Activated CD4-positive, alpha-beta T cell treated with anti-CD3 and anti-CD28 coated beads, Interleukin-2, amount 10 ng/mL, durations not matched to agents 7 days and 5 days (primary cell): ENCODE data around the gene MAST2. TPM values are rescaled to one million over a fixed set of nuclear protein-coding genes. Genes with fewer than 3 reads are reported as not detected.

ENCODE experiments used
- CTCF ChIA-PET: fragments of 350-600 bp; sonication (Branson Sonifier 250); formaldehyde crosslinking; loops from one replicate; lab custom pipeline; 2021; ENCODE audit warnings: antibody characterized with exemption; lab: Charles Lee
- POLR2A ChIA-PET: fragments of 350-600 bp; sonication (Branson Sonifier 250); formaldehyde crosslinking; loops from one replicate; lab custom pipeline; 2021; ENCODE audit warnings: antibody characterized with exemption; lab: Charles Lee
- DNase-seq: peaks from one replicate; pipeline ENCODE4 v3.0.0-alpha.2; 2020
- H3K27ac Mint-ChIP-seq: one replicate; pipeline ENCODE4 v1.8.0; 2021; ENCODE audit warnings: mild to moderate bottlenecking, moderate library complexity, mixed read lengths
- H3K27me3 Mint-ChIP-seq: one replicate; pipeline ENCODE4 v1.8.0; 2021; ENCODE audit warnings: mixed read lengths
- H3K36me3 Mint-ChIP-seq: one replicate; pipeline ENCODE4 v1.8.0; 2021; ENCODE audit warnings: low read depth, mixed read lengths
- H3K4me1 Mint-ChIP-seq: one replicate; pipeline ENCODE4 v1.8.0; 2021; ENCODE audit warnings: mixed read lengths
- H3K4me3 Mint-ChIP-seq: one replicate; pipeline ENCODE4 v1.8.0; 2021; ENCODE audit warnings: mild to moderate bottlenecking, moderate library complexity, mixed read lengths
- H3K9me3 Mint-ChIP-seq: one replicate; pipeline ENCODE4 v1.8.0; 2021; ENCODE audit warnings: mixed read lengths
- total RNA-seq, 2 experiments: library from RNA; stranded (reverse); gene quantifications; one replicate each; pipeline ENCODE4 v1.2.3, GENCODE V29; 2021

Gene MAST2
- total RNA-seq, 2 experiments from 2014 or later, result 25.2 to 26.3 TPM

DNA sequence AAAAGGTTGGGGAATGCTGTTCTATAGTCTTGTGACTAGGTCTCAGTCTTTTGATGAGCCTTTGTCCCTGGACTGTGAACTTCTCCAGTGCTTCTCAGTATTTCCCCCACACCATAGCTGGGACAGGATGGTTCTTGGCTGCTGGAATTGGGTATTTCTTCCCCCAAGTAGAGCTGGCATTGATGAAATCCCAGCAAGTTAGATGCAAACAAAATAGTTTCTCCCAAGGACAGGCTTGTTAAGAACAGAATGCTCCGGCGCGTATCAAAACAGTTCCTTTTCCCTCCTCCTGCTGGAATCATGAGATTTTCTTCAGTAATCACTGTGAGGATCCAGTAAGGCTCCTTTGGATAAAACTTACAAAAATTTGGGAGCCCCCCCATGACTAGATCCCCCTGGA lies 166.5 kb downstream of the MAST2 start:
- no peaks in the 10 kb centered on the region for H3K9me3 Mint-ChIP-seq
- H3K4me3 Mint-ChIP-seq, result no peak overlapping the region
- no peaks in the 10 kb centered on the region for H3K36me3 Mint-ChIP-seq
- POLR2A ChIA-PET, result no interaction called here
- DNase-seq, result no peak
- CTCF ChIA-PET, result interaction anchor here (0.8 kb wide), 1 partner anchor 10 kb away, joined by 3 read pairs; no protein-coding TSS in a partner anchor
- no peaks in the 10 kb centered on the region for H3K4me1 Mint-ChIP-seq
- no peaks in the 10 kb centered on the region for H3K27me3 Mint-ChIP-seq
- H3K27ac Mint-ChIP-seq, result no peak overlapping the region

DNA sequence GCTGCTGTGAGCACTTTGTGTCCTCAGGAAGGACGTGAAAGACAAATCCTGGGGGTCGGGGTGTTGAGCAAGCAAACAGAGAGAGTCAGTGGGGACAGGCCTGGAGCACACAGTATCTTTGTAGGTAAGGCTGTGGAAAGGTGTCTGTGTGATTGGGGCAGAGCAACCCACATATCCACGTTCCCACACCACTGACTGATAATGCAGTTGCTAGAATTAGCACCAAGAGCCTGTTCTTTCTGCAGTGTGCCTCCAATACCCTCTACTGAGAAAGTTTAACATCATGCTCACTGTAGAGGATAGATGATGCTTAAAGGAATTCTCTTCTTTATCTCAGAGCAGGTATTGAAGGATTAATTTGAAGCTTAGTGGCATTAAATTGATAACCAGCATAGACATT lies 167.9 kb downstream of the MAST2 start:
- Mint-ChIP-seq H3K27me3 (no peaks in the 10 kb centered on the region), H3K9me3 (no peaks in the 10 kb centered on the region), H3K4me3 (no peak overlapping the region), H3K4me1 (no peaks in the 10 kb centered on the region), H3K27ac (no peak overlapping the region), H3K36me3 (no peaks in the 10 kb centered on the region)
- ChIA-PET CTCF (no interaction called here), POLR2A (no interaction called here)
- no peak for DNase-seq

DNA sequence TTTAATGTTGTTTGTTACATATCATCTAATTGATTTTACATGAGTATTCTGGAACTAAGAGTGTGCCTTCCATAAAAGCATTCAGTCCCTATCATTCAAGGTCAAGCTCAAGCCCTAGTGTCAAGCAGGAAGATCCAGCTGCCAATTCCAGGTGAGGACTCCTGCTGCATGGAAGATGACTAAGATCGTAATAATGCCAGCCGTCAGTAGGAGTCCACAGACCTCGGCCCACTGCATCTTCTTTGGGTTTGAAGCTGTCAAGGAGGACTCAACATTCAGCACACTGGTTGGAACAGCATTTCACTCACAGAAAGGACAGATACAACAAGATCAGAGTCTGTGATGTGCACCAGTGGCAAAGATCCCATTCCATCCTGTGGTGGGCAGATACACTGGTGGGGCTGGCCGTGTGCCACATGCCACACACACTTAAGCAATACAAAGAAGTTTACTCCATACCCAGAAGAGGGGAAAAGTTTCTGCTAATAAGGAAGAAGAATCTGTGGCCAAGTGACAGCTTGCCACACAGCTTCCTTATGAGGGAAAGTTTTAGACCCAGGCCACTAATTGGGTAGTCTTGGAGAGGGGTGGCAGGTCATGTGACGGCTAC lies 168.6 kb downstream of the MAST2 start:
- Mint-ChIP-seq H3K36me3 (no peaks in the 10 kb centered on the region), H3K27me3 (no peaks in the 10 kb centered on the region), H3K27ac (no peak overlapping the region), H3K4me1 (no peaks in the 10 kb centered on the region), H3K4me3 (no peak overlapping the region), H3K9me3 (no peaks in the 10 kb centered on the region)
- no peak for DNase-seq
- CTCF ChIA-PET, result no interaction called here
- POLR2A ChIA-PET, result no interaction called here

DNA sequence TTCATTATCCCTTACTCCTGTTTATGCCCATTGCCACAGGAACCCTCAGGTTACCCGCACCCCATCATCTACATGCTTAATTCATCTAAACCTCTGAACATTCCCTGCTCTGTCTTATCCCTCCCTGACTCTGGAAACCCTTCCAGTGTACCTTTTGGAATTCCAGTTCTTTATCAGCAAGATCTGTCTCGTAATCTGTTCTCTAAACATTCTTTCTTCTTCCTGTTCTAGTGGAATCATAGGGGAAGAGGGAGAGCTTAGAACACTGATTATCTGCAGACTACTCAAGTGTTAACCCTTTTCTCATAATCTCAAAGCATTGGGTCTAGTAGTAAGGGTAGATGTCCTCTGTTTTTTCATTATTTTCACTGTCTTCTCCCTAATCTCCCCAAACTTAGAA lies 169.2 kb downstream of the MAST2 start:
- H3K27ac Mint-ChIP-seq, result no peak overlapping the region
- CTCF ChIA-PET, result no interaction called here
- H3K36me3 Mint-ChIP-seq, result no peaks in the 10 kb centered on the region
- H3K4me3 Mint-ChIP-seq, result no peak overlapping the region
- DNase-seq, result no peak
- POLR2A ChIA-PET, result no interaction called here
- no peaks in the 10 kb centered on the region for H3K4me1 Mint-ChIP-seq
- H3K9me3 Mint-ChIP-seq, result no peaks in the 10 kb centered on the region
- no peaks in the 10 kb centered on the region for H3K27me3 Mint-ChIP-seq

DNA sequence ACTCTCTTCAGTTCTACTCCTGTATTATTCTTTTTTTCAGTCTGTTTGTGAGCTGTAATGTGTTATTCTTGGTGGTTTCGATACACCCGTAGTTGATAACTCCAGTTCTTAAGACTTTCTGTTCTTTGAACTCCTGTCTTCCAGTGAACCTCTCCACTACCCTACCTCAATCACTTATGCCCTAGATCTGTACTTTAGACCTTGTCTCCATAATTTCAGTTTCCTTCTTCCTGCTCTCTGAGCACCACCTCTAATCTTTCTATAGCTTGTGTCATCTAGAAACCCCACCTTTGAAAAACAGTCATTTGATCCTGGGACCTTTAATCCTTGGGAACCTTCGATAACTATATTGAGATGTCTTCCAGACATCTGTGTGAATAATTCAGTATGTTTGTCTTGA lies 169.7 kb downstream of the MAST2 start:
- Mint-ChIP-seq H3K27ac (no peak overlapping the region), H3K36me3 (no peaks in the 10 kb centered on the region), H3K9me3 (no peaks in the 10 kb centered on the region), H3K27me3 (no peaks in the 10 kb centered on the region), H3K4me3 (no peak overlapping the region), H3K4me1 (no peaks in the 10 kb centered on the region)
- DNase-seq, result no peak
- CTCF ChIA-PET, result interaction anchor here (0.8 kb wide), 1 partner anchor 13 kb away, joined by 3 read pairs; no protein-coding TSS in a partner anchor
- POLR2A ChIA-PET, result no interaction called here

DNA sequence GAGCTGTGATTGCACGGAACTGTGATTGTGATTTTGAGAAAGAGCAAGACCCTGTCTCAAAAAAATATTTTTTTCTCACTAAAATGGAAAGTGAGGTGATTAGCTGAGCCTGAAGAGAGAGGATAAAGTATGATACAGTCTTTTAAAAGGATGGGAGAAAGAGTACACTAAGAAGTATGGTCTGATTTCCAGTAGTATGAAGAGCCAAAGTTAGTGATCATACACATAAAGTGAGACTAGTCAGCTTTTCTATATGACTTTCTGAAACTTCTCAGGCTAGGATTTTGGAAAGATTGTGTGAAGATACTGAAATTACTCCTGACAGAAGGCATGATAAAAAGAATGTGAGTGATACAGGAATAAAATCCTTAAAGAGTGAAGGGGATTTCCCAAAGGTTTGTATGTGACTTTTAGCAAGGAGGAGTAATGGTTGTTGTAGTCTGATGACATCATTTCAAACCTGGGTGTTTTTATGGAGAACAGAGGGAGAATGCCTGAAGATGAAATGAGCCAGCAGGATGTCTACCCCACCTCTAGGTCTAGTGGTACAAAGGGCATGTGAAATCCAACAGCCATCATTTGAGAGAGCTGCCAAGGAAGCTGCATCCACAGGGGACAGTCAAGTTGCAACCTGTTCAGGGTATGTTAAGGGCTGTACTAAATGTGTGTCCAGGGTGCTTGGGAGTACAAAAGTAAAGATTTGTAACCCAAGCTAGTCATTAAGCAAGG lies 171.3 kb downstream of the MAST2 start:
- no peak overlapping the region for H3K4me3 Mint-ChIP-seq
- H3K9me3 Mint-ChIP-seq, result no peaks in the 10 kb centered on the region
- no peak overlapping the region for H3K27ac Mint-ChIP-seq
- no peak for DNase-seq
- ChIA-PET POLR2A (no interaction called here), CTCF (interaction anchor here (0.8 kb wide), 1 partner anchor 107 kb away, joined by 3 read pairs; no protein-coding TSS in a partner anchor)
- no peaks in the 10 kb centered on the region for H3K4me1 Mint-ChIP-seq
- no peaks in the 10 kb centered on the region for H3K27me3 Mint-ChIP-seq
- no peaks in the 10 kb centered on the region for H3K36me3 Mint-ChIP-seq

DNA sequence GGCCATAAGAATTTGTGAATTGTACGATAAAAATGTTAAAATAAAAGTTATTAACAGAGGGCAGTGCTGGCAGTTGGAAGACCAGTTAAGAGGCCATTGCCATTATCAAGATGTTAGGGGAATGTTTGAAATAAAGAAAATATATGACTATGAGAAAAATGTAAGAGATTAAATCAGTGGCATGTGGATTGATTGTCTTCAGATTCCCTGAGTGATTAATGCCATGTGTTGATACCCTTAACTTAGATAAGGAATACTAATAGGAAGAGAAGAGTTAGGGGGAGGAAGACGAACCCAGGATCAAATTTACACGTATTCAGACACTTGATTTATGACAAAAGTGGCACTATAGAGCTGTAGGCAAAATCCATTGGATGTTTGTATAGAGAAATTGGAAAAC lies 173.2 kb downstream of the MAST2 start:
- CTCF ChIA-PET, result interaction anchor here (1.1 kb wide), 1 partner anchor 56 kb away, joined by 3 read pairs; no protein-coding TSS in a partner anchor
- no peaks in the 10 kb centered on the region for H3K36me3 Mint-ChIP-seq

DNA sequence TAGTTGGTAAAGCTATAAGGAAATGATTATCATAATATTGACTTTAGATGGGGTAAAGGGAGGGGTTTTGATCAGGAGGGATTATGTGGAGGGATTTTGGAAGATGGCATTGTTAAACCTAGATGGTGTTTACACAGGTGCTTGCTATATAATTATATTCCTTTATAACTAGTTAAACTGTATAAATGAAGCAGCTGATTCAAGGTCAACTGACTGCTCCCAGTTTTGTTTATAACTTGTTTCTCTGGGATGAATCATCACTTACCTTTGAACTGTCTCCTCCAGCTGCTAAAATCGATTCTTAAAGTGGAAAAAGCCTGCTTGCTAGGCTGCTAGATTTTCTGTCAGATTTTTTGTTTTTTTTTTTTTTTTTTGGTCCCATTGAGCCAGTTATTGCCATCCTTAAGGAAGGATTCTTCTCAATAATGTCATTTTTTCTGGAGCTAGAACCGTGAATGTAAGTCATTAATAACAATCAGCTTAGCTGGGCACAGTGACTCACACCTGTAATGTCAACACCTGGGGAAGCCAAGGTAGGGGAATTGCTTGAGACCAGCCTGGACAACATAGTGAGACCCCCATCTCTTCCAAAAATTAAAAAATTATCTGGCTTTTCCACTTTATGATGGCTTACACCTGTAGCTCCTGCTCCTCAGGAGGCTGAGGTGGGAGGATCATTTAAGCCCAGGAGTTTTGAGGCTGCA lies 175.8 kb downstream of the MAST2 start:
- CTCF ChIA-PET, result interaction anchor here (0.6 to 1.2 kb wide), 3 partner anchors 9 to 452 kb away, joined by 3 read pairs; no protein-coding TSS in a partner anchor
- H3K27ac Mint-ChIP-seq, result no peak overlapping the region
- DNase-seq, result no peak

More for the DNA sequence above, 173.2 kb downstream of the MAST2 start:
- Mint-ChIP-seq H3K9me3 (peaks cover 3% of the 10 kb centered on the region), H3K27ac (no peak overlapping the region), H3K4me3 (no peak overlapping the region), H3K27me3 (no peaks in the 10 kb centered on the region), H3K4me1 (no peaks in the 10 kb centered on the region)
- POLR2A ChIA-PET, result no interaction called here
- DNase-seq, result no peak

DNA sequence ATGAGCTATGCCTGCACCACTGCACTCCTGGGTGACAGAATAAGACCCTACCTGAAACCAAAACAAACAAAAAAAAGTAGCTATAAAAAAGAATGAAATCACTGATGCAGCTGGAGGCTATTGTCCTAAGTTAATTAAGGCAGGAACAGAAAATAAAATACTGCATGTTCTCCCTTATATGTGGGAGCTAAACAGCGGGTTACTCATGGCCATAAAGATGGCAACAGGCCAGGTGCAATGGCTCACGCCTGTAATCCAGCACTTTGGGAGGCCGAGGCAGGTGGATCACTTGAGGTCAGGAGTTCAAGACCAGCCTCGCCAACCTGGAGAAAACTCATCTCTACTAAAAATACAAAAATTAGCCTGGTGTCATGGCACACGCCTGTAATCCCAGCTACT lies 176.4 kb downstream of the MAST2 start:
- Mint-ChIP-seq H3K27me3 (no peaks in the 10 kb centered on the region), H3K9me3 (peaks cover 3% of the 10 kb centered on the region), H3K4me3 (no peak overlapping the region), H3K4me1 (no peaks in the 10 kb centered on the region), H3K27ac (no peak overlapping the region), H3K36me3 (no peaks in the 10 kb centered on the region)
- DNase-seq, result no peak
- ChIA-PET CTCF (interaction anchor here (1.2 kb wide), 1 partner anchor 10 kb away, joined by 3 read pairs; no protein-coding TSS in a partner anchor), POLR2A (no interaction called here)

More for the DNA sequence above, 175.8 kb downstream of the MAST2 start:
- no peaks in the 10 kb centered on the region for H3K4me1 Mint-ChIP-seq
- H3K36me3 Mint-ChIP-seq, result no peaks in the 10 kb centered on the region
- no peak overlapping the region for H3K4me3 Mint-ChIP-seq
- H3K27me3 Mint-ChIP-seq, result no peaks in the 10 kb centered on the region
- POLR2A ChIA-PET, result no interaction called here
- H3K9me3 Mint-ChIP-seq, result peaks cover 3% of the 10 kb centered on the region

DNA sequence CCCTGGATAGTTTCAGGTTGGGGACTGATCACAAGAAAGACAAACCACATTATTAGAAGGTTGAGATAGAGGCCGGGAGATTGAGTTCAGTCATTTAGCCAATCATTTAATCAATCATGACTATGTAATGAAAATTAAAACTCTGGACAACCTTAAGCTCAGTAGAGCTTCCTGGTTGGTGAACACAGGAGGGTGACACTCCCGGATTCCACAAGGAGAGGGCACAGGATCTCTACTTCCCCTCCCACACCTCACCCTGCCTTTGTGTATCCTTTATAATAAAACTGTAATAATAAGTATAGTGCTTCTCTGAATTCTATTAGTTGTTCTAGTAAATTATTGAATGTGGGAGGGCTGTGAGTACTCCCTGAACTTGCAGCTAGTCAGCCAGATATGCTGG lies 178.9 kb downstream of the MAST2 start:
- H3K9me3 Mint-ChIP-seq, result peaks cover 3% of the 10 kb centered on the region
- CTCF ChIA-PET, result no interaction called here
- H3K4me3 Mint-ChIP-seq, result no peak overlapping the region
- H3K27ac Mint-ChIP-seq, result no peak overlapping the region
- POLR2A ChIA-PET, result no interaction called here
- no peaks in the 10 kb centered on the region for H3K4me1 Mint-ChIP-seq
- H3K36me3 Mint-ChIP-seq, result no peaks in the 10 kb centered on the region
- H3K27me3 Mint-ChIP-seq, result no peaks in the 10 kb centered on the region
- DNase-seq, result no peak

DNA sequence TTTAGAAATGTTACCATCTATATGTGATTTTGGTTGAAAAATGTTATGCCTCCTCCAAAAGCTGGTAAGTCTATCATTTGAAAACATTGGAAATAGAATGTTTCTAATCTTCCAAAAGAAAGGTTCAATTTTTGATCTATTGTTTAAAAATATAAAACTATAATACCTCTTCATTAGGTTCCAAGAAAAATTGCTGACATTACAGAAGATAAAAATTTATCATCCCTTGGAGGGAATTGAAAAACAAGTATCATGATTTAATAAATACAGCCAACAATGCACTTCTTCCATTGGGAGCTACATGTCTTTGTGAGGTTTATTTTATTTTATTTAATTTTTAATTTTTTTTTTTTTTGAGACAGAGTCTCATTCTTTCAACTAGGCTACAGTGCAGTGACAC lies 180.6 kb downstream of the MAST2 start:
- H3K4me1 Mint-ChIP-seq, result peaks cover 2% of the 10 kb centered on the region
- POLR2A ChIA-PET, result no interaction called here
- H3K36me3 Mint-ChIP-seq, result no peaks in the 10 kb centered on the region
- H3K4me3 Mint-ChIP-seq, result no peak overlapping the region
- DNase-seq, result no peak
- no peak overlapping the region for H3K27ac Mint-ChIP-seq
- no peaks in the 10 kb centered on the region for H3K27me3 Mint-ChIP-seq
- CTCF ChIA-PET, result interaction anchor here (0.7 to 1.3 kb wide), 2 partner anchors 79 to 132 kb away, joined by 3 to 6 read pairs; no protein-coding TSS in a partner anchor
- H3K9me3 Mint-ChIP-seq, result peaks cover 3% of the 10 kb centered on the region

DNA sequence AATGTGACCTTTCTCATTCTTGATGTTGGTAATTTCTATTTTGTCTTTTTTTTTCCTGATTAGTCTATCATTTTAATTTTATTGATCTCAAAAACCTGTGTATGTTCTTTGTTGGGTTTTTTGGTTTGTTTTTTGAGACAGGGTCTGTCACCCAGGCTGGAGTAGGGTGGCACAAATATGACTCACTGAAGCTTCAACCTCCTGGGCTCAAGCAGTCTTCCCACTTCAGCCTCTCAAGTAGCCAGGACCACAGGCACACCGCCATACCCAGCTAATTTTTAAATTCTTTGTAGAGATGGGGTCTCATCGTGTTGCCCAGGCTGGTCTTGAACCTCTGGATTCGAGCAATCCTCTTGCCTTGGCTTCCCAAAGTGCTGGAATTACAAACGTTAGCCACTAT lies 183.8 kb downstream of the MAST2 start:
- peaks cover 4% of the 10 kb centered on the region for H3K9me3 Mint-ChIP-seq
- ChIA-PET POLR2A (no interaction called here), CTCF (no interaction called here)
- no peak for DNase-seq
- H3K4me1 Mint-ChIP-seq, result peaks cover 2% of the 10 kb centered on the region
- no peak overlapping the region for H3K4me3 Mint-ChIP-seq
- H3K36me3 Mint-ChIP-seq, result peaks cover 3% of the 10 kb centered on the region
- H3K27me3 Mint-ChIP-seq, result no peaks in the 10 kb centered on the region
- no peak overlapping the region for H3K27ac Mint-ChIP-seq

DNA sequence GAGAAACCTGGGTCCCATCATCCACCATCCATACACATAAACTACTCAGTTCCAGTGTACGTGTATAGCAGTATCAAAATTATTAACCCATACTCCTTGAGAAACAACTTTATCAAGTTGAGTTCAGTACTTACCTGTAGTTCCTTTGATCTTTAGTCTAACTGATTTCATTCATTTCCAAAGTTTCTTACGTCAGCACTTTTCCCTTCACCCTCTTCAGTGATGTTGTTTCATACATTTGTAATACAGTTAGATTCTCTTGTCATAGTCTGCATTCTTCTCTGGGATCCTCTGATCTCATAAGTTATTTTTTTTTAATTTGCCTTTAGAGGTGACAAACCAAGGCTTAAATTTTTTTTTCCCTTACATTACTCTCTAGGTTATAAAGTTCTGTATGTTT lies 185.8 kb downstream of the MAST2 start:
- POLR2A ChIA-PET, result no interaction called here
- CTCF ChIA-PET, result interaction anchor here (0.8 kb wide), 1 partner anchor 101 kb away, joined by 3 read pairs; no protein-coding TSS in a partner anchor
- peaks cover 3% of the 10 kb centered on the region for H3K36me3 Mint-ChIP-seq
- no peaks in the 10 kb centered on the region for H3K27me3 Mint-ChIP-seq
- H3K4me1 Mint-ChIP-seq, result peaks cover 2% of the 10 kb centered on the region
- no peak overlapping the region for H3K4me3 Mint-ChIP-seq
- H3K27ac Mint-ChIP-seq, result no peak overlapping the region
- peaks cover 4% of the 10 kb centered on the region for H3K9me3 Mint-ChIP-seq
- DNase-seq, result no peak
